Fibroblast of villous mesenchyme (primary cell): ENCODE results near the gene SETD1A. TPM values are rescaled to one million over a fixed set of nuclear protein-coding genes. Genes with fewer than 3 reads are reported as not detected.

Experiments
- DNase-seq: peaks from one replicate; pipeline ENCODE4 v3.0.0-alpha.2; 2010; ENCODE audit warnings: low read depth
- H3K4me3 ChIP-seq: 2 replicates; pipeline ENCODE4 v1.5.1; 2011; ENCODE audit warnings: low read depth, mild to moderate bottlenecking, low read length
- small RNA-seq: library from RNA; depleted of rRNA; stranded (forward); fragments of <200 nt; gene quantifications from one replicate; pipeline ENCODE3, GENCODE V24; 2012
- total RNA-seq: library from RNA; depleted of rRNA; stranded (reverse); fragments of >200 nt; gene quantifications from 2 replicates; pipeline ENCODE4 v1.2.3, GENCODE V29; 2012
- TF ChIP-seq, protein P1 (sequence below): IDR thresholded peaks from 2 replicates; pipeline ENCODE4 v1.5.1; 2012; ENCODE audit warnings: low read depth, mild to moderate bottlenecking, low read length; ENCODE audit not compliant: insufficient read depth

SETD1A gene
- total RNA-seq, 1 donor: 3.5 TPM

- peak; percentile 98 for DNase-seq
- TF ChIP-seq, protein P1, sequence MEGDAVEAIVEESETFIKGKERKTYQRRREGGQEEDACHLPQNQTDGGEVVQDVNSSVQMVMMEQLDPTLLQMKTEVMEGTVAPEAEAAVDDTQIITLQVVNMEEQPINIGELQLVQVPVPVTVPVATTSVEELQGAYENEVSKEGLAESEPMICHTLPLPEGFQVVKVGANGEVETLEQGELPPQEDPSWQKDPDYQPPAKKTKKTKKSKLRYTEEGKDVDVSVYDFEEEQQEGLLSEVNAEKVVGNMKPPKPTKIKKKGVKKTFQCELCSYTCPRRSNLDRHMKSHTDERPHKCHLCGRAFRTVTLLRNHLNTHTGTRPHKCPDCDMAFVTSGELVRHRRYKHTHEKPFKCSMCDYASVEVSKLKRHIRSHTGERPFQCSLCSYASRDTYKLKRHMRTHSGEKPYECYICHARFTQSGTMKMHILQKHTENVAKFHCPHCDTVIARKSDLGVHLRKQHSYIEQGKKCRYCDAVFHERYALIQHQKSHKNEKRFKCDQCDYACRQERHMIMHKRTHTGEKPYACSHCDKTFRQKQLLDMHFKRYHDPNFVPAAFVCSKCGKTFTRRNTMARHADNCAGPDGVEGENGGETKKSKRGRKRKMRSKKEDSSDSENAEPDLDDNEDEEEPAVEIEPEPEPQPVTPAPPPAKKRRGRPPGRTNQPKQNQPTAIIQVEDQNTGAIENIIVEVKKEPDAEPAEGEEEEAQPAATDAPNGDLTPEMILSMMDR: no peak
- H3K4me3 ChIP-seq: peak within 1 kb of the TSS; percentile 94
These were observed 75.5 kb downstream of the SETD1A start, which contains the start of gene STX4 for GRCh38 chr16:31032736-31033708. STX4 (plus strand) TSS chr16:31033558; CDS start chr16:31033806, 248 bp downstream.

DNA sequence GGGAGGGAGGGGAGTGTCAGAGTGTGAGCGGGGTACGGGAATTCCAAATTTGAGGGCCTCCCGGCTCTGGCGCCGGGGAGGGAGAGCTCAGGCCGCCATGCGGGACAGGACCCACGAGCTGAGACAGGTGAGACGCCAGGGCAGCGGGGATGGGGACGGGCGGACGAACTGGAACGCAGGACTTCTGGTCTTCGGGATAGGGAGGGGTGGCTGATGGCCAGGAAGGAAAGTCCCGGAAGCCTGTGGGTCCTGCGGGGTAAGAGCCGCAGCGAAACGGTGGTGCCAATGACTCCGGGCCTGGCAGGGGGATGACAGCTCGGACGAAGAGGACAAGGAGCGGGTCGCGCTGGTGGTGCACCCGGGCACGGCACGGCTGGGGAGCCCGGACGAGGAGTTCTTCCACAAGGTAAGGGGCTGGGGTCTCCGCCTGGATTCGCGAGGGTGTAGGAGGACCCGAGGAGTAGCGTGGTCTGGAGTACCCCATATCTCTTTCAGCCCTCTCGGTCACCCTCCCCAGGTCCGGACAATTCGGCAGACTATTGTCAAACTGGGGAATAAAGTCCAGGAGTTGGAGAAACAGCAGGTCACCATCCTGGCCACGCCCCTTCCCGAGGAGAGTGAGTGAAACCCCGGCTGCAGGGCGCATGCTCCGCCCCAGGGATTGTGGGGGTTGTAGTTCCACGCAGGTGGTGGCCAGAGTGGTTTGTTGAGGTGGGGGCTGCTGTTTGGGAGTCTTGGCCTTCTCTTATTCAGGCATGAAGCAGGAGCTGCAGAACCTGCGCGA lies 76.3 kb downstream of the SETD1A start:
- peak overlapping the region; percentile 94 for H3K4me3 ChIP-seq
- DNase-seq: peak; percentile 76
- TF ChIP-seq, protein P1: no peak

Small RNA genes within 50 kb of the gene (small RNA-seq; reads per million reads assigned to genes)
- not detected for gene AC135048.1

Other genes with a start within 250 kb of the SETD1A start
- gene PHKG2, start 209.3 kb upstream of the SETD1A start, total RNA-seq: 22.2 and 26.3 TPM in 2 replicates
- gene CFAP119, start 195.7 kb upstream of the SETD1A start, total RNA-seq: 1.3 and 3.2 TPM in 2 replicates
- 68.9 and 88.9 TPM in 2 replicates for gene RNF40, start 195.4 kb upstream of the SETD1A start, total RNA-seq
- gene ZNF629, start 170.5 kb upstream of the SETD1A start, total RNA-seq: 19.4 and 21.6 TPM in 2 replicates
- 35.0 and 51.2 TPM in 2 replicates for gene BCL7C, start 63.7 kb upstream of the SETD1A start, total RNA-seq
- 3.2 and 3.5 TPM in 2 replicates for gene CTF1, start 61.1 kb upstream of the SETD1A start, total RNA-seq
- gene FBXL19, start 34.2 kb upstream of the SETD1A start, total RNA-seq: 26.8 and 29.3 TPM in 2 replicates
- gene ORAI3, start 8.7 kb upstream of the SETD1A start, total RNA-seq: 43.6 and 45.7 TPM in 2 replicates
- gene HSD3B7, start 27.5 kb downstream of the SETD1A start, total RNA-seq: 24.8 and 26.8 TPM in 2 replicates
- gene STX1B, start 52.9 kb downstream of the SETD1A start, total RNA-seq: 2.2 and 2.6 TPM in 2 replicates
- gene STX4, start 75.8 kb downstream of the SETD1A start, total RNA-seq: 15.5 and 24.2 TPM in 2 replicates
- 16.0 and 27.1 TPM in 2 replicates for gene ZNF668, start 116.5 kb downstream of the SETD1A start, total RNA-seq
- gene ZNF646, start 116.7 kb downstream of the SETD1A start, total RNA-seq: 13.4 and 15.8 TPM in 2 replicates
- gene PRSS53, start 131.2 kb downstream of the SETD1A start, total RNA-seq: 1.7 and 1.9 TPM in 2 replicates
- gene VKORC1, start 137.0 kb downstream of the SETD1A start, total RNA-seq: 68.2 and 76.0 TPM in 2 replicates
- 28.1 and 34.1 TPM in 2 replicates for gene BCKDK, start 150.6 kb downstream of the SETD1A start, total RNA-seq
- 23.8 and 24.6 TPM in 2 replicates for gene KAT8, start 159.9 kb downstream of the SETD1A start, total RNA-seq
- under 0.01 TPM in 1 of 2 replicates, not detected in the other for gene PRSS8, start 178.0 kb downstream of the SETD1A start, total RNA-seq
- under 0.01 and 0.32 TPM in 2 replicates for gene PRSS36, start 192.3 kb downstream of the SETD1A start, total RNA-seq
- 47.4 and 54.4 TPM in 2 replicates for gene FUS, start 222.4 kb downstream of the SETD1A start, total RNA-seq
- gene PYCARD, start 245.0 kb downstream of the SETD1A start, total RNA-seq: 85.9 and 176 TPM in 2 replicates